Stimulated activated memory B cell treated with anti-CD40 and anti-IgM and Interleukin-4, amounts not matched to agents 10 μg/mL and 1 μg/mL and 100 μg/mL, for 72 hours (primary cell): ENCODE data around the gene TAOK1.

Experiments used
- ATAC-seq: fragments of 150-1000 bp; cut with Tn5 transposase; 2 replicates; pipeline ENCODE4 v1.10.0; 2021
- H3K27ac Mint-ChIP-seq: one replicate; pipeline ENCODE4 v1.8.0; 2022; ENCODE audit warnings: mild to moderate bottlenecking, mixed read lengths
- H3K27me3 Mint-ChIP-seq: one replicate; pipeline ENCODE4 v1.8.0; 2022; ENCODE audit warnings: mixed read lengths
- H3K36me3 Mint-ChIP-seq: one replicate; pipeline ENCODE4 v1.8.0; 2022; ENCODE audit warnings: mixed read lengths
- H3K4me1 Mint-ChIP-seq: one replicate; pipeline ENCODE4 v1.8.0; 2022; ENCODE audit warnings: mixed read lengths
- H3K4me3 Mint-ChIP-seq: one replicate; pipeline ENCODE4 v1.8.0; 2022; ENCODE audit warnings: mild to moderate bottlenecking, moderate library complexity, mixed read lengths
- H3K9me3 Mint-ChIP-seq: one replicate; pipeline ENCODE4 v1.8.0; 2022; ENCODE audit warnings: mixed read lengths

TAOK1 gene

GRCh38 chr17:29584452-29585079, 194.4 kb downstream of the TAOK1 start:
- H3K27ac Mint-ChIP-seq, result peak overlapping the region; percentile 65
- H3K27me3 Mint-ChIP-seq, result no peaks in the 10 kb centered on the region
- peaks cover 37% of the 10 kb centered on the region for H3K36me3 Mint-ChIP-seq
- no peak for ATAC-seq
- peaks cover 62% of the 10 kb centered on the region for H3K4me1 Mint-ChIP-seq
- no peak overlapping the region for H3K4me3 Mint-ChIP-seq
- no peaks in the 10 kb centered on the region for H3K9me3 Mint-ChIP-seq

GRCh38 chr17:29585080-29585751, 195.1 kb downstream of the TAOK1 start:
- Mint-ChIP-seq H3K9me3 (no peaks in the 10 kb centered on the region), H3K4me1 (peaks cover 66% of the 10 kb centered on the region), H3K4me3 (no peak overlapping the region), H3K27me3 (no peaks in the 10 kb centered on the region), H3K36me3 (peaks cover 30% of the 10 kb centered on the region), H3K27ac (peak overlapping the region; percentile 65)
- no peak for ATAC-seq

DNA sequence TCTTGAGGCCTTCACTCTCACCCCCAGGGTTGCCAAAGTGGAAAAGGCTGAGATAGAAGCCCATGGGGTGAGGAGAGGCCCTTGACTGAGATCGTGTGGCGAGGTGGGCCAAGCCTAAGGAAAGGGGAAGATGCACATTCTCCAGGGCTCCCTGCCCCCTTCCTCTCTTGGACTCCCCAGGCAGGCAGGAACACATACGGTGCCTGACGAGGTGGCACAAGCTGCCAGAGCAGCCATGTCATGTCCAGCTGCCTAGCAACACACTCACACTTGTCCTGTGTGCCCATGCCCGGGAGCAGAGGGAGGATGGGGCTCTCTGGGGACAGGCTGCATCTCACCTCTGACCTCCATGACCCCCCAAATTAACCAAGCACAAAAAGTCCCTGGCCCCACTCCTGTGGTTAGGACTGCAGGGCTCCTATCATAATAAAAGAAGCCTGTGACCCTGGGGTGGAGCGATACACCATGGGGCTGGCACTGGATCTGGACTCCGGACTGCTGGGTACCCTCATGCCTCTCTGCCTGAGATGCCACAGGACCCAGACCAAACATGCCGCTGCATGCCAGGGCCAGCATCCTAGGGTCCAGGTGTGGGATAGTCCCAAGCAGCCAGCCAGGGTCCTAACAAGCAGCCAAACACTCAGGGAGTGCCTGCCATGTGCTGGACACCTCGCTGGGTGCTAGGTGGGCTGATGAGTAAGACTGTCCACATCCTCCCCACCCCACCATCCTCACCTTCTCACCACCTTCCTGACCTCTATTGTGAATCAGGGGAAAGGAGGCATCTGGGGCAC, 196.7 kb downstream of the TAOK1 start:
- Mint-ChIP-seq H3K9me3 (no peaks in the 10 kb centered on the region), H3K4me1 (peaks cover 73% of the 10 kb centered on the region), H3K4me3 (no peak overlapping the region), H3K27ac (peak overlapping the region; percentile 75), H3K27me3 (no peaks in the 10 kb centered on the region), H3K36me3 (peaks cover 14% of the 10 kb centered on the region)
- ATAC-seq, result no peak

GRCh38 chr17:29587591-29587990, 197.4 kb downstream of the TAOK1 start:
- H3K4me1 Mint-ChIP-seq, result peaks cover 80% of the 10 kb centered on the region
- H3K27ac Mint-ChIP-seq, result peak overlapping the region; percentile 75
- H3K27me3 Mint-ChIP-seq, result no peaks in the 10 kb centered on the region
- no peaks in the 10 kb centered on the region for H3K9me3 Mint-ChIP-seq
- ATAC-seq, result no peak
- H3K36me3 Mint-ChIP-seq, result peaks cover 7% of the 10 kb centered on the region
- peak overlapping the region; percentile 91 for H3K4me3 Mint-ChIP-seq

DNA sequence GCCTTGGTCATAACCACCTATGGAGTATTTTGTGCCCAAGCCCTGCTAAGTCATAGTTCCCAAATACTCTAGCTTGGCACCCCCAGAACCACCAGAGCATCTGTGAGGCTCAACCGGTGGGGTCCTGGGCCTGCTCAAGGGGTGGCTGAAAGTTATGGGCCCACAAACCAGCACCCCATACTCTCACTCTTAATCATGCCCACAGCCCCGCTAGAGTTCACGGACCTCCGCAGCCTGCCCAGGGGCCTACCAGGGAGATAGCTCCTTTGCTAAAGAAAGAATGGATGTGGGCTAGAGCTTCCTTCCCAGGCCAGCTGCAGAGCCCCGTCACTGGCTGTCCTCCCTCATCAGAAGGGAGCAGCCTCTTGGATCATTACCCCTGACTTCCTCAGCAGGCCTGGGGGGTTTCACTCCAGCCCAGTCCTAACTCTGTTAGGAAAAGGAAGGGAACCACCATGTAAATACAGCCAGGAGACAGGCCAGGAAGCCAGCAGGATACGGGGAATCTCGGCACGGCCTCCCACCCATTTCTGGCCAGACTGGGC, 197.9 kb downstream of the TAOK1 start:
- Mint-ChIP-seq H3K36me3 (peaks cover 2% of the 10 kb centered on the region), H3K9me3 (no peaks in the 10 kb centered on the region), H3K27ac (peak overlapping the region; percentile 75), H3K4me3 (peak overlapping the region; percentile 91), H3K4me1 (peaks cover 85% of the 10 kb centered on the region), H3K27me3 (no peaks in the 10 kb centered on the region)
- ATAC-seq, result no peak

GRCh38 chr17:29588562-29589411, 198.6 kb downstream of the TAOK1 start:
- Mint-ChIP-seq H3K4me1 (peaks cover 83% of the 10 kb centered on the region), H3K27ac (peak overlapping the region; percentile 75), H3K36me3 (no peaks in the 10 kb centered on the region), H3K4me3 (peak overlapping the region; percentile 91), H3K27me3 (no peaks in the 10 kb centered on the region), H3K9me3 (no peaks in the 10 kb centered on the region)
- ATAC-seq, result peak; percentile 39

- Mint-ChIP-seq H3K4me3 (peak within 1 kb of the TSS; percentile 91), H3K36me3 (no peaks in the 10 kb centered on the region), H3K27me3 (no peaks in the 10 kb centered on the region), H3K4me1 (peaks cover 80% of the 10 kb centered on the region), H3K27ac (peak within 1 kb of the TSS; percentile 75), H3K9me3 (no peaks in the 10 kb centered on the region)
- peak; percentile 87 for ATAC-seq
These were observed 199.6 kb downstream of the TAOK1 start, which contains the start of gene GIT1 for GRCh38 chr17:29589524-29590410. GIT1 (minus strand) TSS chr17:29589648; CDS start chr17:29589378, 270 bp downstream.

GRCh38 chr17:29590411-29591145, 200.4 kb downstream of the TAOK1 start:
- Mint-ChIP-seq H3K9me3 (no peaks in the 10 kb centered on the region), H3K27me3 (no peaks in the 10 kb centered on the region), H3K27ac (peak overlapping the region; percentile 73), H3K4me1 (peaks cover 72% of the 10 kb centered on the region), H3K36me3 (no peaks in the 10 kb centered on the region), H3K4me3 (peak overlapping the region; percentile 78)
- no peak for ATAC-seq

GRCh38 chr17:29591146-29591736, 201.1 kb downstream of the TAOK1 start:
- ATAC-seq, result no peak
- peak overlapping the region; percentile 78 for H3K4me3 Mint-ChIP-seq
- no peaks in the 10 kb centered on the region for H3K27me3 Mint-ChIP-seq
- peak overlapping the region; percentile 73 for H3K27ac Mint-ChIP-seq
- no peaks in the 10 kb centered on the region for H3K36me3 Mint-ChIP-seq
- H3K9me3 Mint-ChIP-seq, result no peaks in the 10 kb centered on the region
- H3K4me1 Mint-ChIP-seq, result peaks cover 67% of the 10 kb centered on the region

DNA sequence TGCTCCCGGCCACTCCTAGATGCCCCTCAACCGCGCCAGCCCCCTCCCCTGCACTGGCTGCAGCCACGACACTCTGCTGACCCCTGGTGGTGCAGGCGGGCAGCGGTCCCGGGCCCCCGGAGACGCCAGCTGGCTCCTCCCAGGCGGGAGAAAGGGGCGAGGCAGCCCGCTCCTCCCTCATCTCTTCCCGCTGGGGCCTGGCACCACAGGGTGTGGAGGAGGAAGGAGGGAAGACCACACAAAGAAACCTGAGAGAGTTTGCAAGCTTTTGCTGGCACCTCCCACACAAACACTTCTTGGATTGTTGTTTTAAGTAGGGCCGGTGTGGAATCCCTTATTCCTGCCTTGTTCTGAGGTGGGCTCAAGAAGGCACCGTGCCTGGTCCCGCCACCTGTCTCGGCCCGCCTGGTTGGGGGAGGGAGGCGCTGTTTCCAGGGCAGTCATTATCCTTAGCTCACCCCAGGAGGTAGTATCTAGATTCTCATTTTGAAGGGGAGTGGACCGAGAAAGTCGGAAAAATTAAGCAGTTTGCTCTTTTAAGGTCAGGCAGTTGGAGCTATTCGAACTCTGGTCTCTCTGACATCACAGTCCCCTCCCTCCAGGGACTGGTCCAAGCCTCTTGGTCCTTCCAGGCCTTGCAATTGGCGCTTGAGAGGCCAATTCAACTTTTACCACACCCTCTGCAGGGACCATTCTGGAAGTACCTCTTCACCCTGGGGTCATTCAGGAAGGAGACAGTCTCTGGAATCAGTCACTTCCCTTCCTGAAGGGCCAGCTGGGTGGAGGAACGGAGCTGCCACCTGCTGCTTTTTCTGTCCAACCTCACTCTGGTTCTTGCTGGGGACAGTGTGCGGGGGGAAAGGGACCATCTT, 201.8 kb downstream of the TAOK1 start:
- Mint-ChIP-seq H3K27ac (peak overlapping the region; percentile 73), H3K27me3 (no peaks in the 10 kb centered on the region), H3K36me3 (no peaks in the 10 kb centered on the region), H3K4me3 (peak overlapping the region; percentile 78), H3K9me3 (no peaks in the 10 kb centered on the region), H3K4me1 (peaks cover 61% of the 10 kb centered on the region)
- ATAC-seq, result peak; percentile 58

DNA sequence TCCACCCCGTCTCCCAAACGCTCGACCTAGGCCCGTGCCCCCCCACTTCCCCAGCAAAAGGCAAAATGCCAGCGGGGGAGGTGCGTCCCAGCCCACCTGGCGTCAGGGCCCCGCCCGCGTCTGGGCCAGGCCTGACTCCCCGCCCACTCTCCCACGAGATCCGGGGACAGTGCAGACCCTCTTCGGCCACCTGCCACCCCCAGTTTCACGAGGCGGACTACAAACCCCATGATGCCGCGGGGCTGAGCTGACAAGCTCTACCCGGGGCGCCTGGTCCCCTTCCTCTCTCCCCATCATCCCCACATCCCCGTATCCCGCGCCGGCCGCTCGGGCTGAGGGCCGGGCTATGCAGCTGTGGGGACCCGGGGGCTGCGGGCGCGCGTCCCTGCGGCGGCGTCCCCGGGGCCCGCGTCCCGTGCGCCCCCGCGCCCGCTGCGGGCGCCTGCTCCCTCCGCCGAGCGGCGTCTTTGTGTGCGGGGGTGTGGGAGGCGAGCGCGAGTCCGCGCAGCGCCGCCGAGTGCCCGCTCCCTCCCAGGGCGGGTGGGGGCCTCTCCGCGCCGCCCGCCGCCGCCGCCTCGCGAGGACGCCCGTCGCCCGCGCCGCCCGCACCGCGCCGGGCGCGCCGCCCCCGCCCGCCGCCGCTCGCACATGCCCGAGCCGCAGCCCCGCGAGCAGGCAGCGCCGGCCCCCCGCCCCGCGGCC, 202.8 kb downstream of the TAOK1 start, which contains the start of gene ANKRD13B:
ANKRD13B (plus strand) TSS at position 283 of the 702 bp plus-strand sequence. CDS start 490 bp downstream, outside the sequence.
- no peaks in the 10 kb centered on the region for H3K9me3 Mint-ChIP-seq
- no peaks in the 10 kb centered on the region for H3K36me3 Mint-ChIP-seq
- peak; percentile 11 for ATAC-seq
- H3K27ac Mint-ChIP-seq, result peak within 1 kb of the TSS; percentile 73
- peaks cover 51% of the 10 kb centered on the region for H3K4me1 Mint-ChIP-seq
- peak within 1 kb of the TSS; percentile 84 for H3K4me3 Mint-ChIP-seq
- no peaks in the 10 kb centered on the region for H3K27me3 Mint-ChIP-seq
